Endothelial cell (in vitro differentiated cells): ENCODE results near the gene PFN3. TPM values are rescaled to one million over a fixed set of nuclear protein-coding genes. Genes with fewer than 3 reads are reported as not detected.

Experiments used
- DNase-seq: peaks from one replicate; pipeline ENCODE4 v3.0.0; 2021; ENCODE audit warnings: low spot score
- H3K27ac Mint-ChIP-seq: one replicate; pipeline ENCODE4 v1.8.0; 2021; ENCODE audit warnings: mixed read lengths, inconsistent platforms; ENCODE audit not compliant: unreplicated experiment
- H3K27me3 Mint-ChIP-seq: one replicate; pipeline ENCODE4 v1.8.0; 2021; ENCODE audit warnings: mild to moderate bottlenecking, moderate library complexity, mixed read lengths, inconsistent platforms; ENCODE audit not compliant: unreplicated experiment
- H3K36me3 Mint-ChIP-seq: one replicate; pipeline ENCODE4 v1.8.0; 2021; ENCODE audit warnings: mild to moderate bottlenecking, low read depth, mixed read lengths, inconsistent platforms; ENCODE audit not compliant: unreplicated experiment
- H3K4me1 Mint-ChIP-seq: one replicate; pipeline ENCODE4 v1.8.0; 2021; ENCODE audit warnings: mild to moderate bottlenecking, mixed read lengths, inconsistent platforms; ENCODE audit not compliant: unreplicated experiment
- H3K4me3 Mint-ChIP-seq: one replicate; pipeline ENCODE4 v1.8.0; 2021; ENCODE audit warnings: mild to moderate bottlenecking, mixed read lengths, inconsistent platforms; ENCODE audit not compliant: unreplicated experiment
- H3K9me3 Mint-ChIP-seq: one replicate; pipeline ENCODE4 v1.8.0; 2021; ENCODE audit warnings: mixed read lengths, inconsistent platforms; ENCODE audit not compliant: unreplicated experiment
- CTCF ChIP-seq: fragments of 200-600 bp; sonication (generic); IDR thresholded peaks from one replicate; pipeline ENCODE4 v1.5.0; 2021; ENCODE audit warnings: antibody characterized with exemption; ENCODE audit not compliant: unreplicated experiment
- long read RNA-seq: library from polyadenylated mRNA; unstranded; transcript quantifications from one replicate; pipeline ENCODE4 v2.0.0, GENCODE V29; 2020; ENCODE audit not compliant: unreplicated experiment
- total RNA-seq: library from RNA; stranded (reverse); fragmentation: NEBNext Ultra II Directional; extraction: Animal tissue kit (Norgen Biotek cat#: 25700); gene quantifications from one replicate; pipeline ENCODE4 v1.2.1, GENCODE V29; 2021; ENCODE audit not compliant: unreplicated experiment

Gene PFN3, protein sequence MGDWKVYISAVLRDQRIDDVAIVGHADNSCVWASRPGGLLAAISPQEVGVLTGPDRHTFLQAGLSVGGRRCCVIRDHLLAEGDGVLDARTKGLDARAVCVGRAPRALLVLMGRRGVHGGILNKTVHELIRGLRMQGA
- total RNA-seq: not detected
- long read RNA-seq: 0 reads

DNA sequence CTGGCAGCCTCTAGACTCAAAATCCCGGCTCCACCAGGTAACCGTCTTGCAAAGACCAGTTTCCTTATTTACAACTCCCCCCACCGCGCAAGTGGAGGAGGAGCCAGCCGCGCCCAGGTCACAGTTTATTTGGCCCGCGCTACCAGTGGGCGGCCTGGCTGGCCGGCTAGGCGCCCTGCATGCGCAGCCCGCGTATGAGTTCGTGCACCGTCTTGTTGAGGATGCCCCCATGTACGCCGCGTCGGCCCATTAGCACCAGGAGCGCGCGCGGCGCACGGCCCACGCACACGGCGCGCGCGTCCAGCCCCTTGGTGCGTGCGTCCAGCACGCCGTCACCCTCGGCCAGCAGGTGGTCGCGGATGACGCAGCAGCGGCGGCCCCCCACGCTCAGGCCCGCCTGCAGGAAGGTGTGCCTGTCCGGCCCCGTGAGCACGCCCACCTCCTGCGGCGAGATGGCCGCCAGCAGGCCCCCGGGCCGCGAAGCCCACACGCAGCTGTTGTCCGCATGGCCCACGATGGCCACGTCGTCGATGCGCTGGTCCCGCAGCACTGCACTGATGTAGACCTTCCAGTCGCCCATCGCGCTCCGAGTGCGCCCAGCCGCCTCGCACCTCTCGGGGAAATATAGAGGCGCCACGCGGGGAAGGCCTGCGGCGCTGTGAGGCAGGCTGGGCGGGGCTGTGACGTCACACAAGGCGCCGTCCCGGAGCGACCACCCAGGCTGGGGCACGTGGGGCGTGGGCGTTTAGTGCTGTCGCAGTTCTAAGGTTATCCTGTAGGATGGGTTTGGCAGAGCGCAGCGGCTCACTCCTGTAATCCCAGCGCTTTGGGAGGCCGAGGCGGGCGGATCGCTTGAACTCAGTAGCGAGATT, at the start of gene PFN3:
TSS of gene PFN3 (minus strand) at position 665 of the 872 bp plus-strand sequence. CDS start at position 580, 85 bp downstream.
- Mint-ChIP-seq H3K4me1 (peaks cover 15% of the 10 kb centered on the region), H3K27me3 (peaks cover 13% of the 10 kb centered on the region), H3K9me3 (no peaks in the 10 kb centered on the region), H3K4me3 (no peak within 1 kb of the TSS), H3K36me3 (peaks cover 3% of the 10 kb centered on the region), H3K27ac (no peak within 1 kb of the TSS)
- DNase-seq: no peak
- TF ChIP-seq CTCF: no peak

GRCh38 chr5:177449140-177450061, 48.9 kb upstream of the PFN3 start:
- no peak for TF ChIP-seq CTCF
- peaks cover 36% of the 10 kb centered on the region for H3K27me3 Mint-ChIP-seq
- peaks cover 12% of the 10 kb centered on the region for H3K4me1 Mint-ChIP-seq
- peaks cover 7% of the 10 kb centered on the region for H3K36me3 Mint-ChIP-seq
- H3K9me3 Mint-ChIP-seq: no peaks in the 10 kb centered on the region
- H3K4me3 Mint-ChIP-seq: no peak overlapping the region
- H3K27ac Mint-ChIP-seq: no peak overlapping the region
- no peak for DNase-seq

GRCh38 chr5:177448244-177448950, 47.9 kb upstream of the PFN3 start:
- no peak for TF ChIP-seq CTCF
- Mint-ChIP-seq H3K27me3 (peaks cover 34% of the 10 kb centered on the region), H3K4me3 (peak overlapping the region; percentile 75), H3K36me3 (peaks cover 7% of the 10 kb centered on the region), H3K27ac (peak overlapping the region; percentile 37), H3K4me1 (peaks cover 12% of the 10 kb centered on the region), H3K9me3 (no peaks in the 10 kb centered on the region)
- no peak for DNase-seq

- Mint-ChIP-seq H3K4me3 (peak overlapping the region; percentile 42), H3K27ac (no peak overlapping the region), H3K9me3 (no peaks in the 10 kb centered on the region), H3K27me3 (peaks cover 31% of the 10 kb centered on the region), H3K36me3 (peaks cover 7% of the 10 kb centered on the region), H3K4me1 (peaks cover 12% of the 10 kb centered on the region)
- no peak for TF ChIP-seq CTCF
- peak; percentile 41 for DNase-seq
Measured at GRCh38 chr5:177447611-177448243, 47.3 kb upstream of the PFN3 start.
